A549 (cell line): ENCODE results near the gene OR2F2. TPM values are rescaled to one million over a fixed set of nuclear protein-coding genes. Genes with fewer than 3 reads are reported as not detected.

Experiments
- BHLHE40 ChIP-seq: IDR thresholded peaks from 2 replicates; pipeline ENCODE4 v1.6.1; 2012; ENCODE audit warnings: low read depth, low read length, inconsistent platforms
- CBX2 ChIP-seq: fragments of 200-600 bp; sonication (generic); IDR thresholded peaks from 2 replicates; pipeline ENCODE4 v1.6.1; 2016; ENCODE audit warnings: low read depth, mild to moderate bottlenecking, borderline replicate concordance
- CBX8 ChIP-seq: fragments of 200-600 bp; sonication (generic); IDR thresholded peaks from 2 replicates; pipeline ENCODE4 v1.6.1; 2016
- CHD2 ChIP-seq: fragments of 150-350 bp; IDR thresholded peaks from 2 replicates; pipeline ENCODE4 v1.6.1; 2014; ENCODE audit warnings: low read length; ENCODE audit not compliant: partially characterized antibody
- EHF ChIP-seq: fragments of 250-450 bp; sonication (Bioruptor Pico); IDR thresholded peaks from 2 replicates; pipeline ENCODE4 v1.5.0; 2020; ENCODE audit warnings: mild to moderate bottlenecking
- EP300 ChIP-seq, 2 experiments: fragments of >200 bp; sonication (Bioruptor Twin); formaldehyde crosslinking; IDR thresholded peaks; 2 replicates in 1 of 2; 3 replicates in 1 of 2; pipeline ENCODE4 v1.6.1; 2016 to 2017
- FOSB ChIP-seq: fragments of 250-450 bp; sonication (Bioruptor Pico); IDR thresholded peaks from 2 replicates; pipeline ENCODE4 v1.5.0; 2020; ENCODE audit warnings: mild to moderate bottlenecking, moderate library complexity
- GATA3 ChIP-seq: IDR thresholded peaks from 2 replicates; pipeline ENCODE4 v1.6.1; 2012; ENCODE audit warnings: borderline replicate concordance
- HDAC2 ChIP-seq: fragments of 200-600 bp; sonication (generic); IDR thresholded peaks from 2 replicates; pipeline ENCODE4 v1.6.1; 2016
- HOXA7 ChIP-seq: fragments of 250-450 bp; sonication (Bioruptor Pico); IDR thresholded peaks from 2 replicates; pipeline ENCODE4 v1.5.0; 2020; ENCODE audit warnings: mild to moderate bottlenecking, moderate library complexity
- HOXB13 ChIP-seq: fragments of 250-450 bp; sonication (Bioruptor Pico); IDR thresholded peaks from 2 replicates; pipeline ENCODE4 v1.5.0; 2020; ENCODE audit warnings: low read depth, mild to moderate bottlenecking, moderate library complexity
- MAFK ChIP-seq: fragments of 450-650 bp; IDR thresholded peaks from 2 replicates; pipeline ENCODE4 v1.6.1; 2014; ENCODE audit not compliant: partially characterized antibody
- NFE2L2 ChIP-seq: fragments of 150-350 bp; conservative IDR thresholded peaks from 2 replicates; pipeline ENCODE4 v1.6.1; 2014; ENCODE audit warnings: low read length
- NPAS2 ChIP-seq: fragments of 250-450 bp; sonication (Bioruptor Pico); IDR thresholded peaks from 2 replicates; pipeline ENCODE4 v1.8.0; 2022; ENCODE audit warnings: mild to moderate bottlenecking, moderate library complexity, borderline replicate concordance
- NR3C1 ChIP-seq: fragments of >200 bp; sonication (Bioruptor Twin); formaldehyde crosslinking; IDR thresholded peaks from 3 replicates; pipeline ENCODE4 v1.6.1; 2017
- RCOR1 ChIP-seq: fragments of 150-350 bp; IDR thresholded peaks from 2 replicates; pipeline ENCODE4 v1.6.1; 2014; ENCODE audit warnings: antibody characterized with exemption, low read length, low read depth
- SREBF2 ChIP-seq: fragments of 450-650 bp; IDR thresholded peaks from 2 replicates; pipeline ENCODE4 v1.6.1; 2014; ENCODE audit warnings: mild to moderate bottlenecking, moderate library complexity
- TFCP2L1 ChIP-seq: fragments of 250-450 bp; sonication (Bioruptor Pico); IDR thresholded peaks from 2 replicates; pipeline ENCODE4 v1.5.0; 2021; ENCODE audit warnings: mild to moderate bottlenecking
- TP53 ChIP-seq: fragments of 250-450 bp; sonication (Bioruptor Pico); IDR thresholded peaks from 2 replicates; pipeline ENCODE4 v1.5.0; 2021; ENCODE audit warnings: mild to moderate bottlenecking, moderate library complexity
- ZC3H11A ChIP-seq: fragments of 450-650 bp; IDR thresholded peaks from 2 replicates; pipeline ENCODE4 v1.6.1; 2014; ENCODE audit warnings: antibody characterized with exemption, mild to moderate bottlenecking
- ZFP36 ChIP-seq: fragments of 450-650 bp; IDR thresholded peaks from 2 replicates; pipeline ENCODE4 v1.6.1; 2014; ENCODE audit warnings: borderline replicate concordance; ENCODE audit not compliant: partially characterized antibody
- polyA plus RNA-seq, 4 experiments: library from polyadenylated mRNA; depleted of rRNA in 3 of 4; stranded (reverse); fragments of >200 nt; fragmentation: RNase III in 1 of 4; extraction: RNeasy Plus Mini Kit Qiagen cat#74134 plus additional on column Dnase treatment in 1 of 4; gene quantifications; 2 replicates in 3 of 4; 3 replicates in 1 of 4; pipeline ENCODE4 v1.2.3, GENCODE V29; 2011 to 2017
- TF ChIP-seq, protein P1 (sequence below): fragments of 200-600 bp; sonication (generic); IDR thresholded peaks from 2 replicates; pipeline ENCODE4 v1.6.1; 2016; ENCODE audit warnings: antibody characterized with exemption, mild to moderate bottlenecking, moderate library complexity
- TF ChIP-seq, protein P2 (sequence below): fragments of 250-450 bp; sonication (Bioruptor Pico); IDR thresholded peaks from 2 replicates; pipeline ENCODE4 v1.5.0; 2020; ENCODE audit warnings: low read depth, mild to moderate bottlenecking, moderate library complexity
- TF ChIP-seq, protein P3 (sequence below): IDR thresholded peaks from 2 replicates; pipeline ENCODE4 v1.6.1; 2012
- TF ChIP-seq, protein P4 (sequence below): fragments of >200 bp; sonication (Bioruptor Twin); formaldehyde crosslinking; IDR thresholded peaks from 3 replicates; pipeline ENCODE4 v1.5.1; 2016

Gene OR2F2
- polyA plus RNA-seq, 2 of the 4 experiments (the other 2 are of a cell fraction) = not detected

DNA sequence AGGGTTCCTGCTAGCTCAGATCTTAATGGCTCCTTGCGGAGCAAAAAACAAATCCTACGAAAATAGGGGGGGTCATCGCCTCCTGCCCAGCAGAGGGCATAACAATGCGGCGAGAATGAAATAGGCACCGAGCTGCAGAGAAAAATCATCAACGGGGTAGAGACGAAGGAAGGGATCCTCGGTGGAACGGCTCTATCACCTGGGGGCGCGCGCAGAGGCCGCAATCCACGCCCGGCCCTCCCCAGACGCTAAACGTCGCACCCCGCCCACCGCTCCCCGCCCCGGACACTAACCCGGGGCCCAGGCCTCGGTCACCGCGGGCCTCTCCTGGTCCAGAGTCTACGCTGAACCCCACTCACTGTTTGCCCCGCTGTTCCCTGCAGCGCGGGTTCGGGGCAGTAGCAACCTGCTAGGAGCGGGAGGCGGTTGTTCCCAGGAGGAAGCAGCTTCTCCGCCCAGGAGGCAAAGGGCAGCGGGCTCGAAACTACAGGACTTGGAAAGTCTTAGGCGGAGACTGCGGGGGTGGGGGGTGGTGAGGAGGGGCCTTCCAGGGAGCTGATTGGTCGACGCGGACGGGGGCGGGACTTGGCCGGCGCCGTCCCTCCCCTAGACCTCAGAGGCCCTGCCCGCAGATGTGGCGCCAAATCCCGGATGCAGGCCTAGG, 33.2 kb upstream of the OR2F2 start, which contains the start of gene TCAF1 (continued):
- TF ChIP-seq, protein P1, sequence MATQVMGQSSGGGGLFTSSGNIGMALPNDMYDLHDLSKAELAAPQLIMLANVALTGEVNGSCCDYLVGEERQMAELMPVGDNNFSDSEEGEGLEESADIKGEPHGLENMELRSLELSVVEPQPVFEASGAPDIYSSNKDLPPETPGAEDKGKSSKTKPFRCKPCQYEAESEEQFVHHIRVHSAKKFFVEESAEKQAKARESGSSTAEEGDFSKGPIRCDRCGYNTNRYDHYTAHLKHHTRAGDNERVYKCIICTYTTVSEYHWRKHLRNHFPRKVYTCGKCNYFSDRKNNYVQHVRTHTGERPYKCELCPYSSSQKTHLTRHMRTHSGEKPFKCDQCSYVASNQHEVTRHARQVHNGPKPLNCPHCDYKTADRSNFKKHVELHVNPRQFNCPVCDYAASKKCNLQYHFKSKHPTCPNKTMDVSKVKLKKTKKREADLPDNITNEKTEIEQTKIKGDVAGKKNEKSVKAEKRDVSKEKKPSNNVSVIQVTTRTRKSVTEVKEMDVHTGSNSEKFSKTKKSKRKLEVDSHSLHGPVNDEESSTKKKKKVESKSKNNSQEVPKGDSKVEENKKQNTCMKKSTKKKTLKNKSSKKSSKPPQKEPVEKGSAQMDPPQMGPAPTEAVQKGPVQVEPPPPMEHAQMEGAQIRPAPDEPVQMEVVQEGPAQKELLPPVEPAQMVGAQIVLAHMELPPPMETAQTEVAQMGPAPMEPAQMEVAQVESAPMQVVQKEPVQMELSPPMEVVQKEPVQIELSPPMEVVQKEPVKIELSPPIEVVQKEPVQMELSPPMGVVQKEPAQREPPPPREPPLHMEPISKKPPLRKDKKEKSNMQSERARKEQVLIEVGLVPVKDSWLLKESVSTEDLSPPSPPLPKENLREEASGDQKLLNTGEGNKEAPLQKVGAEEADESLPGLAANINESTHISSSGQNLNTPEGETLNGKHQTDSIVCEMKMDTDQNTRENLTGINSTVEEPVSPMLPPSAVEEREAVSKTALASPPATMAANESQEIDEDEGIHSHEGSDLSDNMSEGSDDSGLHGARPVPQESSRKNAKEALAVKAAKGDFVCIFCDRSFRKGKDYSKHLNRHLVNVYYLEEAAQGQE = no peak
- TF ChIP-seq RCOR1 = no peak
- no peak for TF ChIP-seq FOSB
- TF ChIP-seq, protein P2, sequence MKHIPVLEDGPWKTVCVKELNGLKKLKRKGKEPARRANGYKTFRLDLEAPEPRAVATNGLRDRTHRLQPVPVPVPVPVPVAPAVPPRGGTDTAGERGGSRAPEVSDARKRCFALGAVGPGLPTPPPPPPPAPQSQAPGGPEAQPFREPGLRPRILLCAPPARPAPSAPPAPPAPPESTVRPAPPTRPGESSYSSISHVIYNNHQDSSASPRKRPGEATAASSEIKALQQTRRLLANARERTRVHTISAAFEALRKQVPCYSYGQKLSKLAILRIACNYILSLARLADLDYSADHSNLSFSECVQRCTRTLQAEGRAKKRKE (CRISPR knock-in tag) = no peak
- no peak for TF ChIP-seq CHD2
- no peak for TF ChIP-seq SREBF2
- no peak for TF ChIP-seq TP53 (CRISPR knock-in tag)
- no peak for TF ChIP-seq HOXB13 (CRISPR knock-in tag)
- TF ChIP-seq GATA3 = no peak
- no peak for TF ChIP-seq EHF (CRISPR knock-in tag)
- TF ChIP-seq HOXA7 (CRISPR knock-in tag) = no peak
- TF ChIP-seq, protein P3, sequence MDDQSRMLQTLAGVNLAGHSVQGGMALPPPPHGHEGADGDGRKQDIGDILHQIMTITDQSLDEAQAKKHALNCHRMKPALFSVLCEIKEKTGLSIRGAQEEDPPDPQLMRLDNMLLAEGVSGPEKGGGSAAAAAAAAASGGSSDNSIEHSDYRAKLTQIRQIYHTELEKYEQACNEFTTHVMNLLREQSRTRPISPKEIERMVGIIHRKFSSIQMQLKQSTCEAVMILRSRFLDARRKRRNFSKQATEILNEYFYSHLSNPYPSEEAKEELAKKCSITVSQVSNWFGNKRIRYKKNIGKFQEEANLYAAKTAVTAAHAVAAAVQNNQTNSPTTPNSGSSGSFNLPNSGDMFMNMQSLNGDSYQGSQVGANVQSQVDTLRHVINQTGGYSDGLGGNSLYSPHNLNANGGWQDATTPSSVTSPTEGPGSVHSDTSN = peak; percentile 59; the same call in 1 of the 2 replicates
- TF ChIP-seq CBX2 = no peak
- TF ChIP-seq ZC3H11A = no peak
- TF ChIP-seq EP300 (IDR thresholded peaks at IDR 0.05) = no peak
- TF ChIP-seq ZFP36 = no peak
- TF ChIP-seq NPAS2 (CRISPR knock-in tag) = no peak
- no peak for TF ChIP-seq NFE2L2
- no peak for TF ChIP-seq TFCP2L1 (CRISPR knock-in tag)
- no peak for TF ChIP-seq HDAC2
- no peak for TF ChIP-seq BHLHE40
- TF ChIP-seq NR3C1 = no peak
- TF ChIP-seq MAFK = no peak
- TF ChIP-seq, protein P4, sequence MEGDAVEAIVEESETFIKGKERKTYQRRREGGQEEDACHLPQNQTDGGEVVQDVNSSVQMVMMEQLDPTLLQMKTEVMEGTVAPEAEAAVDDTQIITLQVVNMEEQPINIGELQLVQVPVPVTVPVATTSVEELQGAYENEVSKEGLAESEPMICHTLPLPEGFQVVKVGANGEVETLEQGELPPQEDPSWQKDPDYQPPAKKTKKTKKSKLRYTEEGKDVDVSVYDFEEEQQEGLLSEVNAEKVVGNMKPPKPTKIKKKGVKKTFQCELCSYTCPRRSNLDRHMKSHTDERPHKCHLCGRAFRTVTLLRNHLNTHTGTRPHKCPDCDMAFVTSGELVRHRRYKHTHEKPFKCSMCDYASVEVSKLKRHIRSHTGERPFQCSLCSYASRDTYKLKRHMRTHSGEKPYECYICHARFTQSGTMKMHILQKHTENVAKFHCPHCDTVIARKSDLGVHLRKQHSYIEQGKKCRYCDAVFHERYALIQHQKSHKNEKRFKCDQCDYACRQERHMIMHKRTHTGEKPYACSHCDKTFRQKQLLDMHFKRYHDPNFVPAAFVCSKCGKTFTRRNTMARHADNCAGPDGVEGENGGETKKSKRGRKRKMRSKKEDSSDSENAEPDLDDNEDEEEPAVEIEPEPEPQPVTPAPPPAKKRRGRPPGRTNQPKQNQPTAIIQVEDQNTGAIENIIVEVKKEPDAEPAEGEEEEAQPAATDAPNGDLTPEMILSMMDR = peak; percentile 48
- no peak for TF ChIP-seq CBX8
